Panc1 (cell line): Measurements from ENCODE around the gene PDE1A. TPM values are rescaled to one million over a fixed set of nuclear protein-coding genes. Genes with fewer than 3 reads are reported as not detected.

Source experiments
- ATAC-seq: fragments of 200-7000 bp; cut with Tn5 transposase; 2 replicates; pipeline ENCODE4 v1.9.1; 2020; ENCODE audit warnings: mild to moderate bottlenecking, moderate library complexity
- BruUV-seq: library from RNA; stranded (reverse); fragments of 400-500 nt; replicated peaks from 2 replicates; lab custom pipeline; 2021; lab: Mats Ljungman, UMichigan
- CTCF ChIA-PET: fragments of 300-600 bp; sonication (Branson Sonifier 250); formaldehyde crosslinking; loops from one replicate; lab custom pipeline; 2022; ENCODE audit warnings: antibody characterized with exemption; lab: Charles Lee
- POLR2A ChIA-PET: fragments of 300-600 bp; sonication (Branson Sonifier 250); formaldehyde crosslinking; loops from one replicate; lab custom pipeline; 2022; ENCODE audit warnings: antibody characterized with exemption; lab: Charles Lee
- DNase-seq: peaks from one replicate; pipeline ENCODE4 v3.0.0-alpha.2; 2010; ENCODE audit warnings: low read depth, low spot score
- H3K27ac ChIP-seq: 2 replicates; pipeline ENCODE4 v1.5.1; 2011; ENCODE audit warnings: mild to moderate bottlenecking, low read length, inconsistent platforms
- H3K27me3 ChIP-seq: fragments of 200-500 bp; sonication (Bioruptor generic); 2 replicates; pipeline ENCODE4 v1.6.0; 2014; ENCODE audit warnings: low read length, inconsistent platforms; ENCODE audit not compliant: control insufficient read depth, insufficient read depth
- H3K36me3 ChIP-seq: fragments of 200-500 bp; sonication (Bioruptor generic); 2 replicates; pipeline ENCODE4 v1.5.1; 2014; ENCODE audit warnings: inconsistent platforms, mild to moderate bottlenecking, low read length, moderate library complexity; ENCODE audit not compliant: control insufficient read depth, insufficient read depth
- H3K4me1 ChIP-seq: 2 replicates; pipeline ENCODE4 v1.5.1; 2011; ENCODE audit warnings: inconsistent platforms, mild to moderate bottlenecking, low read length, moderate library complexity; ENCODE audit not compliant: control insufficient read depth, insufficient read depth
- H3K4me3 ChIP-seq, 2 experiments: 2 replicates each; pipeline ENCODE4 v1.5.1; 2011 to 2012; ENCODE audit warnings: low read depth in 2 of 2, low read length in 2 of 2, mild to moderate bottlenecking in 2 of 2, inconsistent platforms in 1 of 2, moderate library complexity in 1 of 2
- H3K9me3 ChIP-seq: fragments of 200-500 bp; sonication (Bioruptor generic); 2 replicates; pipeline ENCODE4 v1.5.1; 2014; ENCODE audit warnings: low read depth, mild to moderate bottlenecking, inconsistent platforms, low read length, moderate library complexity; ENCODE audit not compliant: control insufficient read depth, insufficient read depth
- POLR2AphosphoS5 ChIP-seq: IDR thresholded peaks from 2 replicates; pipeline ENCODE4 v1.6.1; 2012; ENCODE audit warnings: mild to moderate bottlenecking, low read depth, low read length, moderate library complexity
- SIN3A ChIP-seq: IDR thresholded peaks from 2 replicates; pipeline ENCODE4 v1.6.1; 2012; ENCODE audit warnings: low read depth, mild to moderate bottlenecking, low read length, moderate library complexity, borderline replicate concordance; ENCODE audit not compliant: insufficient read depth
- TCF7L2 ChIP-seq: IDR thresholded peaks from 2 replicates; pipeline ENCODE4 v1.6.1; 2011; ENCODE audit warnings: mild to moderate bottlenecking, low read depth, low read length, inconsistent platforms
- in situ Hi-C: cut with HindIII; loops from 2 replicates; pipeline ENCODE4 v1.10.0; 2016; ENCODE audit warnings: low sequenced_read_pairs, low pct_unique_long_range_greater_than_20kb
- intact Hi-C: fragments of 100-400 bp; cut with micrococcal nuclease; formaldehyde crosslinking; loops from one replicate; pipeline ENCODE4 v1.10.0; 2022; ENCODE audit not compliant: unreplicated experiment
- total RNA-seq: library from RNA; stranded (reverse); gene quantifications from one replicate; pipeline ENCODE4 v1.2.1, GENCODE V29; 2021; ENCODE audit not compliant: unreplicated experiment
- TF ChIP-seq, protein P1 (sequence below), 2 experiments: IDR thresholded peaks; 2 replicates each; pipeline ENCODE4 v1.6.1; 2011 to 2012; ENCODE audit warnings: low read depth in 2 of 2, control low read depth in 1 of 2, low read length in 1 of 2, mild to moderate bottlenecking in 1 of 2, moderate library complexity in 1 of 2; ENCODE audit not compliant: insufficient read depth in 1 of 2
- TF ChIP-seq, protein P2 (sequence below): fragments of 450-650 bp; IDR thresholded peaks from 2 replicates; pipeline ENCODE4 v1.5.1; 2017; ENCODE audit warnings: mild to moderate bottlenecking

Gene PDE1A
- total RNA-seq, 1 experiment from 2014 or later, result 0.08 TPM

DNA sequence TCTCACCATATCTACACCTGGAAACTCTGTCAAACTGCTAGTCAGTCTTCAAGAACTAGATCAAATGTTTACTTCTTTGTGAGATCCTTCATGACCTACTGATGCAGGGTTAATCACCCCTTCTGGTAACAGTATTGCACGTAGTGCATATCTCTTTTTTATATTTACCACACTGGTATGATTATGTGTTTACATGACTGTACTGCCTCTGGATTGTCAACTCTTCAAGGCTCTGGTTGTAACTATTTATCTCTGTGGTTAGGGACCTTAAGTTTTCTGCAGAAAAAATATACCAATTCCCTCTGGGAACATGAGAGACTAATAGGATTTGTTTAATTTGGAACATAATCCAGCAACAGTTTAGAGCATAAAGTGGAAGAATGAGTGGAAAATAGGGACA is 135.5 kb downstream of the PDE1A start:
- Histone ChIP-seq H3K9me3 (no peaks in the 10 kb centered on the region), H3K4me1 (no peaks in the 10 kb centered on the region), H3K4me3 (no peak overlapping the region), H3K27me3 (no peaks in the 10 kb centered on the region), H3K36me3 (no peaks in the 10 kb centered on the region), H3K27ac (no peak overlapping the region)
- BruUV-seq, result no TSS peak
- POLR2A ChIA-PET, result no interaction called here
- in situ Hi-C loops, result no loop called here
- intact Hi-C loops, result no loop called here
- DNase-seq, result no peak
- no peak for ATAC-seq
- CTCF ChIA-PET, result no interaction called here
- TF ChIP-seq, protein P1, sequence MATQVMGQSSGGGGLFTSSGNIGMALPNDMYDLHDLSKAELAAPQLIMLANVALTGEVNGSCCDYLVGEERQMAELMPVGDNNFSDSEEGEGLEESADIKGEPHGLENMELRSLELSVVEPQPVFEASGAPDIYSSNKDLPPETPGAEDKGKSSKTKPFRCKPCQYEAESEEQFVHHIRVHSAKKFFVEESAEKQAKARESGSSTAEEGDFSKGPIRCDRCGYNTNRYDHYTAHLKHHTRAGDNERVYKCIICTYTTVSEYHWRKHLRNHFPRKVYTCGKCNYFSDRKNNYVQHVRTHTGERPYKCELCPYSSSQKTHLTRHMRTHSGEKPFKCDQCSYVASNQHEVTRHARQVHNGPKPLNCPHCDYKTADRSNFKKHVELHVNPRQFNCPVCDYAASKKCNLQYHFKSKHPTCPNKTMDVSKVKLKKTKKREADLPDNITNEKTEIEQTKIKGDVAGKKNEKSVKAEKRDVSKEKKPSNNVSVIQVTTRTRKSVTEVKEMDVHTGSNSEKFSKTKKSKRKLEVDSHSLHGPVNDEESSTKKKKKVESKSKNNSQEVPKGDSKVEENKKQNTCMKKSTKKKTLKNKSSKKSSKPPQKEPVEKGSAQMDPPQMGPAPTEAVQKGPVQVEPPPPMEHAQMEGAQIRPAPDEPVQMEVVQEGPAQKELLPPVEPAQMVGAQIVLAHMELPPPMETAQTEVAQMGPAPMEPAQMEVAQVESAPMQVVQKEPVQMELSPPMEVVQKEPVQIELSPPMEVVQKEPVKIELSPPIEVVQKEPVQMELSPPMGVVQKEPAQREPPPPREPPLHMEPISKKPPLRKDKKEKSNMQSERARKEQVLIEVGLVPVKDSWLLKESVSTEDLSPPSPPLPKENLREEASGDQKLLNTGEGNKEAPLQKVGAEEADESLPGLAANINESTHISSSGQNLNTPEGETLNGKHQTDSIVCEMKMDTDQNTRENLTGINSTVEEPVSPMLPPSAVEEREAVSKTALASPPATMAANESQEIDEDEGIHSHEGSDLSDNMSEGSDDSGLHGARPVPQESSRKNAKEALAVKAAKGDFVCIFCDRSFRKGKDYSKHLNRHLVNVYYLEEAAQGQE (IDR thresholded peaks at IDR 0.05; ENCODE audit: insufficient read depth in 1 of 2, low read depth in 2 of 2, low read length in 1 of 2), result no peak
- TF ChIP-seq, protein P2, sequence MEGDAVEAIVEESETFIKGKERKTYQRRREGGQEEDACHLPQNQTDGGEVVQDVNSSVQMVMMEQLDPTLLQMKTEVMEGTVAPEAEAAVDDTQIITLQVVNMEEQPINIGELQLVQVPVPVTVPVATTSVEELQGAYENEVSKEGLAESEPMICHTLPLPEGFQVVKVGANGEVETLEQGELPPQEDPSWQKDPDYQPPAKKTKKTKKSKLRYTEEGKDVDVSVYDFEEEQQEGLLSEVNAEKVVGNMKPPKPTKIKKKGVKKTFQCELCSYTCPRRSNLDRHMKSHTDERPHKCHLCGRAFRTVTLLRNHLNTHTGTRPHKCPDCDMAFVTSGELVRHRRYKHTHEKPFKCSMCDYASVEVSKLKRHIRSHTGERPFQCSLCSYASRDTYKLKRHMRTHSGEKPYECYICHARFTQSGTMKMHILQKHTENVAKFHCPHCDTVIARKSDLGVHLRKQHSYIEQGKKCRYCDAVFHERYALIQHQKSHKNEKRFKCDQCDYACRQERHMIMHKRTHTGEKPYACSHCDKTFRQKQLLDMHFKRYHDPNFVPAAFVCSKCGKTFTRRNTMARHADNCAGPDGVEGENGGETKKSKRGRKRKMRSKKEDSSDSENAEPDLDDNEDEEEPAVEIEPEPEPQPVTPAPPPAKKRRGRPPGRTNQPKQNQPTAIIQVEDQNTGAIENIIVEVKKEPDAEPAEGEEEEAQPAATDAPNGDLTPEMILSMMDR, result no peak
- no peak for TF ChIP-seq TCF7L2
- TF ChIP-seq SIN3A, result no peak
- no peak for TF ChIP-seq POLR2AphosphoS5

DNA sequence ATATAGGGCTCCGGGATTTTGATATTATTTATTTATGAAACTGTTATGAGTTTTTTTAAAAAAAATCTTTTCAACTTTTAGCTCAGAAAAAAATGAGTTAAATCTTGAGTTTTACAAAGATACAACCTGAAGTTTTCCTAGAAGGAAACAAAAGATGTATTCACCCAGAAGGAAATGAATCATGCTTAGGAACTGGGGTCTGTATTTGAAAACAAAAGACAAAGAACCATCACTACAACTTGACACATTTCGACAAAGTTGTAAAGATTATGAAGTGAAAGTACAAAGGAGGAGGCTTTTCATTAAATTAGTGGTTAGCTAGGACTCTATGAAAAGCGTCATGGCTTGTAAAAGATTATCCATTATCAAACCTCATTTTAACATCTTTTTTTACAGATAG is 143.3 kb downstream of the PDE1A start:
- Histone ChIP-seq H3K27ac (no peak overlapping the region), H3K4me1 (no peaks in the 10 kb centered on the region), H3K4me3 (no peak overlapping the region), H3K9me3 (no peaks in the 10 kb centered on the region), H3K36me3 (no peaks in the 10 kb centered on the region), H3K27me3 (no peaks in the 10 kb centered on the region)
- intact Hi-C loops, result no loop called here
- in situ Hi-C loops, result no loop called here
- ChIA-PET POLR2A (no interaction called here), CTCF (no interaction called here)
- TF ChIP-seq, protein P2, result no peak
- TF ChIP-seq, protein P1 (IDR thresholded peaks at IDR 0.05; ENCODE audit: insufficient read depth in 1 of 2, low read depth in 2 of 2, low read length in 1 of 2), result no peak
- TF ChIP-seq POLR2AphosphoS5 (no peak), SIN3A (no peak), TCF7L2 (no peak)
- no peak for ATAC-seq
- no peak for DNase-seq
- BruUV-seq, result no TSS peak
